Measurements from ENCODE around the gene MARK4.
A peak's percentile ranks its signal among the peaks of the same experiment; 100 is the strongest.
"Not testable (repeated sequence)": the region's sequence is repeated elsewhere in the genome, so short reads cannot be mapped to it uniquely, and the experiment has no call there.

The MARK4 gene

DNA sequence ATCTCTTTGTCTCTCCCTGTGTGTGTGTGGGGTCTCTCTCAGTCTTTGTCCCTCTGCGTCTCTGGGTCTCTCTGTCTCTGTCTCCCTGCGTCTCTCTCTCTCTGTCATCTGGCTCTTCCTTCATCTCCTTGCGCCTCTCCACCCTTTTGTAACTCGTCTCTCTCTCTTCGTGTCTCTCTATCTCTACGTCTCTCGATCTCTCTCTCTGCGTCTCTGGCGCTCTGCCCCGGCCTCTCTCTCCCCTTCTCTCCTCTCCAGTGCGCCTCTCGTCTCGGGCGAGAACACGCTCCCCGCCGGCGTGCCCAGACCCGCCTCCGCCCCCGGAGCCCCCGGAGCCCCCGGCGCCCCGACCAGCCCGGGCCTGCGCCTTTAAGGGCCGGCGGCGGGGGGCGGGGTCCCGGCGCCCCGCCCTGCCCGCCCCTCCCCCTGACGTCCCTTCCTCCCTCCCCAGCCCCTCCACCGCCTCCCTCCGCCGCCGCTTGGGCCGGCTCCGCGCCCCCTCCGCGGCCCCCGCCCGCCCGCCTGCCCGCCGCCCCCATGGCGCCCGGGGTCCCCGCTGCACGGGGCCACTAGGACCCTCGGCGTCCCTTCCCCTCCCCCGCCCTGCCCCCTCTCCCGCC, at the start of gene MARK4:
TSS of gene MARK4 (plus strand) at position 440 of the 620 bp plus-strand sequence. CDS start 318 bp downstream, outside the sequence.
- peak; percentile 31 to 32 for DNase-seq (ENCODE audit: low read depth in 2 of 2)

DNA sequence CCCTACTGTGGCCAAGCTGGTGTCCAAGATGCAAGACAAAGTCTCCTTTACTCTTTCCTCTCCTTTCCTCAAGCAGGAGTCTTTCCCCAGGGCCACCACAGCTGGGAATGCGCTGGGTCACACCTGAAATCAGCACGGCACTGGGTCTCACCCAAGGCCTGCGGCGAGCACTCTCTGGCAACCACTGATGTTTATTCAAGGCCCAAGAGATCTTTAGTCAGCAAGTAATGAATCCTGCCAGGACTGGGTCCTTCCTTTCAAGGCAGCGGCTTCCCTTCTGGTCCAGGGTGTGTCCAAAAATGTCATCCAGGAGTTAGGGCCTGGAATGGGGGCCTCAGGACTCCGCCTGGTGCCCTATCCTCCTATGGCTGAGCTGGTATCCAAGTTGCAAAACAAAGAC, 48.4 kb upstream of the MARK4 start:
- no peak for DNase-seq (ENCODE audit: low read depth in 2 of 2)

GRCh38 chr19:45205810-45206209, 45.3 kb upstream of the MARK4 start:
- DNase-seq (ENCODE audit: low read depth in 2 of 2): no peak

DNA sequence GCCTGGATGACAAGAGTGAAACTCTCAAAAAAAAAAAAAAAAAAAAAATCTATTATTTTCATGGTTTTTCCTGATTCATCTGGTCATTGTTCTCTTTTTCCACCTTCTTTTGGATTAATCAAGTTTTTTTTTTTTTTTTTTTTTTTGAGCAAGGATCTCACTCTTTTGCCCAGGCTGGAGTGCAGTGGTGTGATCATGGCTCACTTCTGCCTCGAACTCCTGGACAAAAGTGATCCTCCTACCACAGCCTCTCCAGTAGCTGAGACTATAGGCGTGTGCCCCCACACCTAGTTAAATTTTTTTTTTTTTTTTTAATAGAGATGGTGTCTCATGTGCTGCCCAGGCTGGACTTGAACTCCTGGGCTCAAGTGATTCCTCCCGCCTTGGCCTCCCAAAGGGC, 44.7 kb upstream of the MARK4 start:
- no peak for DNase-seq (ENCODE audit: low read depth in 2 of 2)

DNA sequence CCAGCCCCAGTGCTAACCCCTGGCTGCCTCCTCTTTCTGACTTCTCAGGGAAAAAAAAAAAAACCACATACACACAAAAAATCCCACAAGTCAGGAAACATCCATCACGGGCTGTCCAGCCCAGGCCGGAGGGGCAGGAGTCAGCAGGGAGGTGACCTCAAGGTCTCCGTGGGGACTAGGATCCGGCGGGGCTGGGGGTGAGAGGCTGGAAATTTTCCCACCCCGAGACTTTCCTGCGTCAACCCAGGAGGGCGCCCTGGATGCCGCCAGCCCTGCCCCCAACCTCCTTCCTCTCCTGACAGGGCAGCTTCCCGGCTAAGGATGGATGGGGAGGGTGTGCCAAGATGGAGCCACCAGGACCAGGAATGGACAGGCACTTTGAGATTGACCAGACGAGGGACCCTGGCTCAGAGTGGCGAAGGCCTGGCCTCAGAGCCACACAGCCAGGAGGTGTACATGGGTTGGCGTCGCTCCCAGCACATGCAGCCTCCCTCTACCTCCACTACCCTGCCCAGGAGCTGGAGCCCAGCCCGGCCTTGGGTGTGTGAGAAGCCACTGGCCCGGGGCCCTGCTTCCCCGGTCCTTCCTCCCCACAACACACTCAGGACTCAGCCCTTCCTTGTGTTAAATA, 39.2 kb upstream of the MARK4 start:
- no peak for DNase-seq (ENCODE audit: low read depth in 2 of 2)

DNA sequence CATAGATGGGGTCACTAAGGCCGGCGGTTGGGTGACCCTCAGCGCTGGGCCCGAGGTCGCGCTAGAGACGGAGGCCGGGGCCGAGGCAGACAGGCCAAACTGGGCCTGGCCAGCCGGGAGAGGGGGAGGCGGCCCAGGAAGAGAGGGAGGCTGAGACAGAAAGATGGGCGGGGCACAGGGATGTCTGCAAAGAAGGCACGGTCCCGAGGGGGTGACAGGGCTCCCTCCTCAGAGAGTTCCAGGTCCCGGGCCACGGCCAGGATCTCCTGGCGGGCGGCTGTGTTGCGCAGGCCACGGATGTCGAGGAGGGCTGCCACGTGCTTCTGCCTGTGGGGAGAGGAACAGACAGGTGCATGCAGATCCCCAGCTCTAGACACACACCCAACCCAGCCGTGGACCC, 38.0 kb upstream of the MARK4 start:
- DNase-seq (ENCODE audit: low read depth in 2 of 2): no peak

- no peak for DNase-seq (ENCODE audit: low read depth in 2 of 2)
These were observed 35.5 kb upstream of the MARK4 start for GRCh38 chr19:45215391-45216191.

- no peak for DNase-seq (ENCODE audit: low read depth in 2 of 2)
These were observed 34.4 kb upstream of the MARK4 start for GRCh38 chr19:45216667-45217066.

DNA sequence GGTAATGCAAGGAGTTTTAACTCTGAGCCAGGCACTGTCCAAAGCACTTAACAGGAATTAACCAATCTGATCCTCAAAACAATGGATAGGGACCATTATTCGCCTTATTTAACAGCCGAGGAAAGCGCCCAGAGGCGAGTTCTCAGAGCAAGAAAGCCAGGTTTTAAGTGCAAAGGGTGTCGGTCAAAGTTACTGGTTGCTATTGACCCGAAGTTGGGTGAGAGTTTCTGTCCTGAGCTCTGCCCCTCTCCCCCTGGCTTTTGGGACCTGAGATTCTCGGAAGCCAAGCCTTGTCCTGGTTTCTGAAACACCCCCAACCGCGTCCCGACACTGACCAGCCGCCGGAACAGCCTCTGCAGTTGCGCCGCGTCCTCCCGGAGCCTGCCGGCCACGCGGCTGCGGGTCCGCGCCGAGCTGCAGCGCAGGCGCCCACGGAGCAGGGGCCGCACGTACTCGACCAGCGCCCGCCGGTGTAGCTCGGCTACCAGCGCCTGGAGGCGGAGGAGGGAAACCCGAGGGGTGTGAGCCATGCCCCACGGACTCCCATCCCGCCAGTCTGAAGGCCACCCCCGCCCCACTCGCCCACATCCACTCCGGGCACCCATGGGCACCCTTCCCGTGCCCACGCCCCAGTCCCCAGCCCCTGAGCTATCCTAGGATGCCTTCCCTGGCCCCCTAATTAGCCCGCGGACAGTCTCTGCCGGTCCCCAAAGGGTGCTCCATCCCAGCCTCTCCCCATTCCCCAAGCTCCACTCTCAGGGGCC, 33.7 kb upstream of the MARK4 start:
- DNase-seq (ENCODE audit: low read depth in 2 of 2): no peak

GRCh38 chr19:45217957-45218334, 33.1 kb upstream of the MARK4 start:
- DNase-seq (ENCODE audit: low read depth in 2 of 2): no peak

GRCh38 chr19:45218426-45218825, 32.6 kb upstream of the MARK4 start:
- no peak for DNase-seq (ENCODE audit: low read depth in 2 of 2)

- no peak for DNase-seq (ENCODE audit: low read depth in 2 of 2)
These were observed 31.9 kb upstream of the MARK4 start for GRCh38 chr19:45218911-45219743.

DNA sequence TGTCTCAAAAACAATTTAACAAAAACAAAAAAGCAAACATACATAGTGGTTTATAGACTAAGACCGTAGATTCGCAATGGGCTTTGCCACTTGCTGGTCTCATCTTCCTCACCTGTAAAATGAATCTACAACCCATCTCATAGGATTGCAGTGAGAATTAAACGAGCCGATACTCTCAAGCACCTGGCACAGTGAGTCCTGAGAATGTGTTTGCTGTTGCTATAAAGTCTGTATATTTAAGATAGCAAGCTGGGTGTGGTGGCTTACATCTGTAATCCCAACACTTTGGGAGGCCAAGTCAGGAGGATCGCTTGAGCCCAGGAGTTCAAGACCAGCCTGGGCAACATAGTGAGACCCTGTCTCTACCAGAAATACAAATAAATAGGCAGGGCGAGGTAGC, 28.3 kb upstream of the MARK4 start:
- no peak for DNase-seq (ENCODE audit: low read depth in 2 of 2)

DNA sequence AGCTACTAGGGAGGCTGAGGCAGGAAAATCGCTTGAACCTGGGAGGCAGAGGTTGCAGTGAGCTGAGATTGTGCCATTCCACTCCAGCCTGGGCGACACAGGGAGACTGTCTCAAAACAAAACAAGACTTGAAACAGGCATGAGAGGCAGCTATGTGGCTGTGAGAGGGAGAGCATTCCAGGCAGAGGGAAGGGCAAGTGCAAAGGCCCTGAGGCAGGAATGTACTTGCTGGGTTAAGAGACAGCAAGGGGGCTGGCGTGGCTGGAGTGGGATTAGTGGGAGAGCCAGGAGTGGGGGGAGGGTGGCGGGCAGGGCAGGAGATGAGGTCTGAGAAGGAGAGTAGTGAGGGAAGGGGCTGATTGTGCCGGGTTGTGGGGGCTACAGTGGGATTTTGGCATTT, 27.2 kb upstream of the MARK4 start:
- no peak for DNase-seq (ENCODE audit: low read depth in 2 of 2)

- DNase-seq (ENCODE audit: low read depth in 2 of 2): no peak
These were observed 26.4 kb upstream of the MARK4 start for GRCh38 chr19:45224645-45225044.

GRCh38 chr19:45229056-45229455, 22.0 kb upstream of the MARK4 start:
- not testable (repeated sequence) for DNase-seq (ENCODE audit: low read depth in 2 of 2)

DNA sequence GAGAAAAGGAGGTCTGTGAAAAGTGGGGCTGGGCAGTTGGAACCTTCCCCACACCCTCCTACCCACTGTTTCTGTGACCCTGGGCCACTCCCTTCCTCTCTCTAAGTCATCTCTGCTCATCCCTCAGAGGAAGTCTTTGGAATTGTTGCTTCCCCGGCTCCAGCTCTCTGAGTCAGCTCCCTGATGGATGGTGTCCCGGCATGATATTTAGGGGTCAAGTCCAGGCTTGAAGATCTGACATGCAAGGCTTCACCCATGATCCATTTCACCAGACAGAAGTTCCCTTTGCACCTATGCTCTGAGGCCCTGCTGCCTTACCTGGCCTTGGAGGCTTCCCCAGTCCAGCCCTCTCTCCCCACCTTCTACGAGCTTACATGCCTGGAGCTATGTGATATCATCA, 19.2 kb upstream of the MARK4 start:
- DNase-seq (ENCODE audit: low read depth in 2 of 2): no peak

- no peak for DNase-seq (ENCODE audit: low read depth in 2 of 2)
These were observed 16.8 kb upstream of the MARK4 start for GRCh38 chr19:45234089-45234869.

DNA sequence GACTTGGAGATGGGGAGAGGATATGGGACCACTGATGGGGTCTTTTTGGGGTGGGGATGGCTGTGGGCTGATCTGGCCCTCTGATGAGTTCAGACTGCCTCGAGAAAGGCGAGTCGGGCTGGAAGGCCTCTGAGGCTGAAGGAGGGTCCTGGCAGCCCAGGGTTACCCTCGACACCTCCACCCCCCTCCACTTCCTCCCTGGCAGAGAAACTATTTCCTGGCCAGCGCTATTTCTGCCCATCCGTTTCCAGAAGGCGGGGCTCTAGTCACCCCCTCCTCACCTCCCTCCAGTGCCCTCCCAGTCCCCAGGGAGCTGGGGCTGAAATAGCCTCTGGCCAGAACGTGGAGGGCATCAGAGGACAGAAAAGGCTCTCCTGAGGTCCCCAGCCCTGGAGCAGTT, 15.6 kb upstream of the MARK4 start:
- no peak for DNase-seq (ENCODE audit: low read depth in 2 of 2)

GRCh38 chr19:45238556-45238955, 12.5 kb upstream of the MARK4 start:
- DNase-seq (ENCODE audit: low read depth in 2 of 2): no peak

All from activated CD4-positive, alpha-beta T cell treated with anti-CD3 and anti-CD28 coated beads for 24 hours (primary cell).